CD4-positive, CD25-positive, alpha-beta regulatory T cell (primary cell): ENCODE results near the gene KMT2E. TPM values are rescaled to one million over a fixed set of nuclear protein-coding genes. Genes with fewer than 3 reads are reported as not detected.

Experiments
- ATAC-seq, 2 donors: fragments of 150-1000 bp; cut with Tn5 transposase; one replicate each; pipeline ENCODE4 v1.10.0; 2021; ENCODE audit warnings: low read depth in 2 of 2, moderate number of reproducible peaks in 2 of 2, moderate library complexity in 1 of 2
- DNase-seq, 3 donors: peaks; one replicate each; pipeline versions ENCODE4 v3.0.0 to v3.0.0-alpha.2; 2012 to 2022; ENCODE audit warnings: mixed read lengths in 1 of 3
- H3K27ac ChIP-seq: one replicate; pipeline ENCODE4 v1.7.0; 2013; ENCODE audit warnings: mild to moderate bottlenecking, low read length; ENCODE audit not compliant: insufficient read depth, poor library complexity, severe bottlenecking
- H3K27me3 ChIP-seq: one replicate; pipeline ENCODE4 v1.7.0; 2013; ENCODE audit warnings: low read length; ENCODE audit not compliant: control insufficient read depth, insufficient read depth
- H3K36me3 ChIP-seq: one replicate; pipeline ENCODE4 v1.7.0; 2013; ENCODE audit warnings: mild to moderate bottlenecking, low read length, moderate library complexity; ENCODE audit not compliant: control insufficient read depth, insufficient read depth
- H3K4me1 ChIP-seq: 2 replicates; pipeline ENCODE4 v1.7.0; 2013; ENCODE audit warnings: mild to moderate bottlenecking, low read length; ENCODE audit not compliant: insufficient read depth, control insufficient read depth, poor library complexity, severe bottlenecking
- H3K4me3 ChIP-seq: one replicate; pipeline ENCODE4 v1.7.0; 2013; ENCODE audit warnings: low read depth, mild to moderate bottlenecking, low read length, moderate library complexity
- H3K9me3 ChIP-seq, 2 experiments: 1 replicate in 1 of 2; 2 replicates in 1 of 2; pipeline ENCODE4 v1.7.0; 2013; ENCODE audit warnings: low read length in 2 of 2, mild to moderate bottlenecking in 1 of 2, moderate library complexity in 1 of 2; ENCODE audit not compliant: control insufficient read depth in 2 of 2
- H3K27ac Mint-ChIP-seq, 3 donors: one replicate each; pipeline ENCODE4 v1.8.0; 2020 to 2022; ENCODE audit warnings: mild to moderate bottlenecking in 3 of 3, mixed read lengths in 3 of 3, moderate library complexity in 2 of 3
- H3K27me3 Mint-ChIP-seq: one replicate; pipeline ENCODE4 v1.8.0; 2022; ENCODE audit warnings: mild to moderate bottlenecking, mixed read lengths
- H3K36me3 Mint-ChIP-seq: one replicate; pipeline ENCODE4 v1.8.0; 2020; ENCODE audit warnings: mixed read lengths
- H3K4me1 Mint-ChIP-seq, 4 donors: one replicate each; pipeline ENCODE4 v1.8.0; 2020 to 2022; ENCODE audit warnings: mixed read lengths in 4 of 4, mild to moderate bottlenecking in 1 of 4
- H3K4me3 Mint-ChIP-seq, 4 donors: one replicate each; pipeline ENCODE4 v1.8.0; 2020 to 2022; ENCODE audit warnings: mild to moderate bottlenecking in 4 of 4, mixed read lengths in 4 of 4, moderate library complexity in 3 of 4
- H3K9me3 Mint-ChIP-seq, 7 donors: one replicate each; pipeline ENCODE4 v1.8.0; 2020 to 2022; ENCODE audit warnings: mixed read lengths in 7 of 7, mild to moderate bottlenecking in 3 of 7, moderate library complexity in 2 of 7
- polyA plus RNA-seq, 4 donors: library from polyadenylated mRNA; unstranded; fragments of 300-500 nt; fragmentation: Illumina TruSeq; gene quantifications; one replicate each; pipeline ENCODE4 v1.2.3, GENCODE V29; 2021
- total RNA-seq: library from RNA; stranded (reverse); gene quantifications from one replicate; pipeline ENCODE4 v1.2.3, GENCODE V29; 2022

The KMT2E gene
- total RNA-seq, result 360 TPM
- 100 to 1,000 TPM; 146 to 197 (median 177) TPM for polyA plus RNA-seq

GRCh38 chr7:105013816-105014692, at the start of gene KMT2E:
Gene KMT2E, plus strand, starts transcription at chr7:105014205. Its CDS starts 26,748 bp downstream, at chr7:105040953.
- peak within 1 kb of the TSS; percentile 100 for H3K27ac ChIP-seq
- peak within 1 kb of the TSS; percentile 99 for H3K4me3 ChIP-seq
- H3K9me3 ChIP-seq, result no peaks in the 10 kb centered on the region
- H3K27me3 ChIP-seq, result no peaks in the 10 kb centered on the region
- H3K36me3 Mint-ChIP-seq, result peaks cover 8% of the 10 kb centered on the region
- H3K36me3 ChIP-seq, result no peaks in the 10 kb centered on the region
- peak within 1 kb of the TSS; percentile 97 to 100 (median 98) for H3K4me3 Mint-ChIP-seq
- peaks cover 0 to 8% (median 0%) of the 10 kb centered on the region in 7 donors for H3K9me3 Mint-ChIP-seq
- H3K4me1 ChIP-seq, result peaks cover 59% of the 10 kb centered on the region
- peaks cover 30% of the 10 kb centered on the region for H3K27me3 Mint-ChIP-seq
- ATAC-seq, result peak; percentile 43 to 44
- peaks cover 7 to 54% (median 32%) of the 10 kb centered on the region in 4 donors for H3K4me1 Mint-ChIP-seq
- DNase-seq, result peak; percentile 87 to 95 (median 90)
- H3K27ac Mint-ChIP-seq, result peak within 1 kb of the TSS; percentile 100

- Histone ChIP-seq H3K4me3 (no peak overlapping the region), H3K4me1 (no peaks in the 10 kb centered on the region), H3K9me3 (no peaks in the 10 kb centered on the region), H3K27me3 (no peaks in the 10 kb centered on the region), H3K36me3 (peaks cover 24% of the 10 kb centered on the region), H3K27ac (no peak overlapping the region)
- H3K27ac Mint-ChIP-seq, result no peak overlapping the region
- no peak for ATAC-seq
- H3K9me3 Mint-ChIP-seq, result no peaks in the 10 kb centered on the region
- peaks cover 37% of the 10 kb centered on the region for H3K36me3 Mint-ChIP-seq
- no peak for DNase-seq
- H3K4me1 Mint-ChIP-seq, result peaks cover 0 to 14% (median 11%) of the 10 kb centered on the region in 4 donors
- no peaks in the 10 kb centered on the region for H3K27me3 Mint-ChIP-seq
- no peak overlapping the region for H3K4me3 Mint-ChIP-seq
These were observed 49.3 kb upstream of the KMT2E start for GRCh38 chr7:104964626-104965236.

GRCh38 chr7:104966022-104966421, 48.0 kb upstream of the KMT2E start:
- H3K4me3 ChIP-seq, result no peak overlapping the region
- peaks cover 24% of the 10 kb centered on the region for H3K36me3 ChIP-seq
- H3K36me3 Mint-ChIP-seq, result peaks cover 35% of the 10 kb centered on the region
- no peaks in the 10 kb centered on the region for H3K4me1 ChIP-seq
- no peaks in the 10 kb centered on the region for H3K27me3 ChIP-seq
- H3K27me3 Mint-ChIP-seq, result no peaks in the 10 kb centered on the region
- H3K4me3 Mint-ChIP-seq, result no peak overlapping the region
- no peaks in the 10 kb centered on the region for H3K9me3 ChIP-seq
- peaks cover under 1 to 14% (median 8%) of the 10 kb centered on the region in 4 donors for H3K4me1 Mint-ChIP-seq
- no peaks in the 10 kb centered on the region for H3K9me3 Mint-ChIP-seq
- DNase-seq (no peak), ATAC-seq (no peak)
- H3K27ac ChIP-seq, result no peak overlapping the region
- peak overlapping the region in 2 of 3 donors; percentile 52 to 66 for H3K27ac Mint-ChIP-seq

GRCh38 chr7:104967088-104967487, 46.9 kb upstream of the KMT2E start:
- peaks cover 31% of the 10 kb centered on the region for H3K36me3 Mint-ChIP-seq
- peak overlapping the region in 1 of 3 donors; percentile 80 for H3K27ac Mint-ChIP-seq
- no peaks in the 10 kb centered on the region for H3K9me3 ChIP-seq
- ATAC-seq (no peak), DNase-seq (no peak)
- H3K4me1 Mint-ChIP-seq, result peaks cover 6 to 13% (median 8%) of the 10 kb centered on the region in 4 donors
- H3K4me1 ChIP-seq, result no peaks in the 10 kb centered on the region
- peaks cover 22% of the 10 kb centered on the region for H3K36me3 ChIP-seq
- no peaks in the 10 kb centered on the region for H3K27me3 Mint-ChIP-seq
- no peaks in the 10 kb centered on the region for H3K9me3 Mint-ChIP-seq
- no peak overlapping the region for H3K4me3 Mint-ChIP-seq
- H3K27me3 ChIP-seq, result no peaks in the 10 kb centered on the region
- no peak overlapping the region for H3K4me3 ChIP-seq
- no peak overlapping the region for H3K27ac ChIP-seq

GRCh38 chr7:104967595-104967994, 46.4 kb upstream of the KMT2E start:
- Mint-ChIP-seq H3K36me3 (peaks cover 26% of the 10 kb centered on the region), H3K9me3 (no peaks in the 10 kb centered on the region), H3K27ac (no peak overlapping the region), H3K4me3 (no peak overlapping the region), H3K27me3 (no peaks in the 10 kb centered on the region), H3K4me1 (peaks cover 4 to 9% (median 7%) of the 10 kb centered on the region in 4 donors)
- H3K27me3 ChIP-seq, result no peaks in the 10 kb centered on the region
- ATAC-seq, result no peak
- no peak for DNase-seq
- no peak overlapping the region for H3K4me3 ChIP-seq
- peaks cover 17% of the 10 kb centered on the region for H3K36me3 ChIP-seq
- no peaks in the 10 kb centered on the region for H3K9me3 ChIP-seq
- H3K27ac ChIP-seq, result no peak overlapping the region
- H3K4me1 ChIP-seq, result no peaks in the 10 kb centered on the region

- Histone ChIP-seq H3K9me3 (no peaks in the 10 kb centered on the region), H3K36me3 (peaks cover 9% of the 10 kb centered on the region), H3K4me3 (no peak overlapping the region), H3K27ac (no peak overlapping the region), H3K4me1 (no peaks in the 10 kb centered on the region), H3K27me3 (no peaks in the 10 kb centered on the region)
- ATAC-seq (no peak), DNase-seq (no peak)
- Mint-ChIP-seq H3K9me3 (no peaks in the 10 kb centered on the region), H3K27me3 (no peaks in the 10 kb centered on the region), H3K36me3 (peaks cover 21% of the 10 kb centered on the region), H3K4me3 (no peak overlapping the region), H3K4me1 (peaks cover 0 to 6% (median 5%) of the 10 kb centered on the region in 4 donors), H3K27ac (no peak overlapping the region)
These were observed 45.4 kb upstream of the KMT2E start for GRCh38 chr7:104968648-104969047.

GRCh38 chr7:104969183-104969582, 44.8 kb upstream of the KMT2E start:
- H3K4me1 Mint-ChIP-seq, result peaks cover 0 to 6% (median 3%) of the 10 kb centered on the region in 4 donors
- DNase-seq (no peak), ATAC-seq (no peak)
- Histone ChIP-seq H3K4me3 (no peak overlapping the region), H3K9me3 (no peaks in the 10 kb centered on the region), H3K27me3 (no peaks in the 10 kb centered on the region), H3K36me3 (peaks cover 5% of the 10 kb centered on the region), H3K27ac (no peak overlapping the region), H3K4me1 (no peaks in the 10 kb centered on the region)
- H3K9me3 Mint-ChIP-seq, result no peaks in the 10 kb centered on the region
- peaks cover 16% of the 10 kb centered on the region for H3K36me3 Mint-ChIP-seq
- H3K27me3 Mint-ChIP-seq, result no peaks in the 10 kb centered on the region
- no peak overlapping the region for H3K4me3 Mint-ChIP-seq
- H3K27ac Mint-ChIP-seq, result no peak overlapping the region
